GM23248 (cell line): ENCODE results near the gene HES4. TPM values are rescaled to one million over a fixed set of nuclear protein-coding genes. Genes with fewer than 3 reads are reported as not detected.

Source experiments
- DNase-seq: peaks from one replicate; pipeline ENCODE4 v3.0.0-alpha.2; 2015
- H2AFZ ChIP-seq: fragments of 200-600 bp; sonication (generic); 2 replicates; pipeline ENCODE4 v1.6.1; 2016; ENCODE audit warnings: antibody characterized with exemption
- H3F3A ChIP-seq: fragments of 200-600 bp; sonication (generic); 2 replicates; pipeline ENCODE4 v1.6.1; 2016; ENCODE audit warnings: mild to moderate bottlenecking, antibody characterized with exemption, mixed run types; ENCODE audit not compliant: insufficient read depth
- H3K27ac ChIP-seq: fragments of 200-600 bp; sonication (generic); 2 replicates; pipeline ENCODE4 v1.5.1; 2016; ENCODE audit warnings: mild to moderate bottlenecking
- H3K27me3 ChIP-seq: fragments of 200-600 bp; sonication (generic); replicated peaks from 2 replicates; pipeline ENCODE4 v1.6.1; 2016; ENCODE audit warnings: mild to moderate bottlenecking; ENCODE audit not compliant: insufficient read depth
- H3K36me3 ChIP-seq: fragments of 200-600 bp; sonication (generic); 2 replicates; pipeline ENCODE4 v1.6.1; 2016; ENCODE audit warnings: low read depth, mild to moderate bottlenecking
- H3K4me1 ChIP-seq: fragments of 200-600 bp; sonication (generic); 2 replicates; pipeline ENCODE4 v1.6.1; 2016; ENCODE audit warnings: mild to moderate bottlenecking; ENCODE audit not compliant: insufficient read depth
- H3K4me2 ChIP-seq: fragments of 200-600 bp; sonication (generic); one replicate; pipeline ENCODE4 v1.6.1; 2016; ENCODE audit warnings: mild to moderate bottlenecking; ENCODE audit not compliant: unreplicated experiment
- H3K4me3 ChIP-seq: fragments of 200-600 bp; sonication (generic); 2 replicates; pipeline ENCODE4 v1.5.1; 2016; ENCODE audit warnings: mild to moderate bottlenecking
- H3K79me2 ChIP-seq: fragments of 200-600 bp; sonication (generic); 2 replicates; pipeline ENCODE4 v1.6.1; 2016; ENCODE audit warnings: mild to moderate bottlenecking; ENCODE audit not compliant: insufficient read depth
- H3K9ac ChIP-seq: fragments of 200-600 bp; sonication (generic); 2 replicates; pipeline ENCODE4 v1.6.1; 2016; ENCODE audit warnings: mild to moderate bottlenecking
- H3K9me2 ChIP-seq: fragments of 200-600 bp; sonication (generic); 2 replicates; pipeline ENCODE4 v1.6.1; 2016; ENCODE audit warnings: mixed run types, mild to moderate bottlenecking, moderate library complexity; ENCODE audit not compliant: insufficient read depth
- H3K9me3 ChIP-seq: fragments of 200-600 bp; sonication (generic); one replicate; pipeline ENCODE4 v1.6.1; 2017; ENCODE audit warnings: low read depth
- H4K20me1 ChIP-seq: fragments of 200-600 bp; sonication (generic); 2 replicates; pipeline ENCODE4 v1.6.0; 2016; ENCODE audit not compliant: insufficient read depth
- EZH2 ChIP-seq: fragments of 200-600 bp; sonication (generic); IDR thresholded peaks from 2 replicates; pipeline ENCODE4 v1.6.1; 2018; ENCODE audit warnings: antibody characterized with exemption, mild to moderate bottlenecking; ENCODE audit not compliant: insufficient read depth, poor library complexity, severe bottlenecking
- EZH2phosphoT487 ChIP-seq: fragments of 200-600 bp; sonication (generic); IDR thresholded peaks from 2 replicates; pipeline ENCODE4 v1.6.1; 2018; ENCODE audit warnings: antibody characterized with exemption, moderate library complexity, mild to moderate bottlenecking, low read depth; ENCODE audit not compliant: insufficient read depth
- WGBS, 2 experiments: methylation state at CpG; one replicate each; pipeline ENCODE4 v1.1.6; 2015 to 2017; ENCODE audit warnings: low lambda C conversion rate in 2 of 2, low coverage in 1 of 2; ENCODE audit errors: missing lambda C conversion rate in 2 of 2; 5-methylcytosine and 5-hydroxymethylcytosine counted together
- in situ Hi-C: fragments of 300-500 bp; cut with MboI; formaldehyde crosslinking; loops from 2 replicates; pipeline ENCODE4 v1.15.0; 2020
- polyA plus RNA-seq: library from polyadenylated mRNA; unstranded; fragments of >200 nt; fragmentation: Nextera tagmentation; extraction: Ambion mirVana; gene quantifications from 2 replicates; pipeline ENCODE4 v1.2.1, GENCODE V29; 2016
- total RNA-seq: library from RNA; depleted of rRNA; stranded (reverse); fragments of >200 nt; shearing (Covaris generic); gene quantifications from 2 replicates; pipeline ENCODE4 v1.2.3, GENCODE V29; 2014

HES4 gene
- total and polyA plus RNA-seq, 2 experiments from 2014 or later: 3.1 to 4.1 TPM

GRCh38 chr1:963301-963651, 36.6 kb downstream of the HES4 start:
- Histone ChIP-seq H3K27ac (no peak overlapping the region), H3K4me2 (no peak overlapping the region), H3K9me3 (no peaks in the 10 kb centered on the region), H3K9me2 (no peaks in the 10 kb centered on the region), H2AFZ (no peak overlapping the region), H3K79me2 (peaks cover 13% of the 10 kb centered on the region), H3K27me3 (no peaks in the 10 kb centered on the region), H3K36me3 (no peaks in the 10 kb centered on the region), H3K4me3 (no peak overlapping the region), H3K4me1 (peaks cover 10% of the 10 kb centered on the region; the same call in 1 of the 2 replicates), H3F3A (no peaks in the 10 kb centered on the region), H3K9ac (no peak overlapping the region), H4K20me1 (no peaks in the 10 kb centered on the region)
- no peak for TF ChIP-seq EZH2phosphoT487
- TF ChIP-seq EZH2: no peak
- 87 to 93% methylated on average over 16 of the region's 16 CpGs for WGBS, 2 experiments
- in situ Hi-C loops: no loop called here
- no peak for DNase-seq

GRCh38 chr1:962381-963300, 37.3 kb downstream of the HES4 start:
- no peak overlapping the region for H2AFZ ChIP-seq
- H3K4me3 ChIP-seq: no peak overlapping the region
- no peak overlapping the region for H3K9ac ChIP-seq
- no peak overlapping the region for H3K4me2 ChIP-seq
- H4K20me1 ChIP-seq: no peaks in the 10 kb centered on the region
- peaks cover 17% of the 10 kb centered on the region; the same call in 1 of the 2 replicates for H3K4me1 ChIP-seq
- H3K27me3 ChIP-seq: no peaks in the 10 kb centered on the region
- WGBS, 2 experiments: 95 to 96% methylated on average over 32 to 57 of the region's 57 CpGs
- no peaks in the 10 kb centered on the region for H3K9me3 ChIP-seq
- DNase-seq: no peak
- no peaks in the 10 kb centered on the region for H3F3A ChIP-seq
- no peaks in the 10 kb centered on the region for H3K9me2 ChIP-seq
- in situ Hi-C loops: no loop called here
- H3K79me2 ChIP-seq: peaks cover 19% of the 10 kb centered on the region
- no peak for TF ChIP-seq EZH2
- TF ChIP-seq EZH2phosphoT487: no peak
- H3K27ac ChIP-seq: no peak overlapping the region
- H3K36me3 ChIP-seq: no peaks in the 10 kb centered on the region

GRCh38 chr1:961132-961669, 38.7 kb downstream of the HES4 start:
- H4K20me1 ChIP-seq: no peaks in the 10 kb centered on the region
- H3K9me3 ChIP-seq: no peaks in the 10 kb centered on the region
- no peak overlapping the region for H2AFZ ChIP-seq
- peak; percentile 49 for DNase-seq
- H3K9ac ChIP-seq: peak overlapping the region; percentile 82
- H3K27ac ChIP-seq: no peak overlapping the region
- peak overlapping the region; percentile 77 for H3K4me3 ChIP-seq
- peaks cover 34% of the 10 kb centered on the region for H3K79me2 ChIP-seq
- no peaks in the 10 kb centered on the region for H3K27me3 ChIP-seq
- H3K36me3 ChIP-seq: no peaks in the 10 kb centered on the region
- TF ChIP-seq EZH2 (no peak), EZH2phosphoT487 (no peak)
- no peaks in the 10 kb centered on the region for H3F3A ChIP-seq
- H3K4me1 ChIP-seq: peaks cover 17% of the 10 kb centered on the region; the same call in 1 of the 2 replicates
- peak overlapping the region; percentile 86 for H3K4me2 ChIP-seq
- in situ Hi-C loops: no loop called here
- WGBS, 2 experiments: 53 to 61% methylated on average over 27 to 36 of the region's 56 CpGs
- H3K9me2 ChIP-seq: no peaks in the 10 kb centered on the region

GRCh38 chr1:960363-961131, 39.4 kb downstream of the HES4 start, which contains the start of gene KLHL17:
TSS of gene KLHL17 (plus strand) at chr1:960584. CDS start at chr1:960694, 110 bp downstream.
- peak; percentile 84 for DNase-seq
- Histone ChIP-seq H3K79me2 (peaks cover 35% of the 10 kb centered on the region), H3K27me3 (no peaks in the 10 kb centered on the region), H3K9ac (peak within 1 kb of the TSS; percentile 82), H3K9me2 (no peaks in the 10 kb centered on the region), H4K20me1 (no peaks in the 10 kb centered on the region), H3K9me3 (no peaks in the 10 kb centered on the region), H3F3A (no peaks in the 10 kb centered on the region), H3K4me3 (peak within 1 kb of the TSS; percentile 77), H2AFZ (peak within 1 kb of the TSS; percentile 82), H3K27ac (no peak within 1 kb of the TSS), H3K4me1 (peaks cover 11% of the 10 kb centered on the region; the same call in 1 of the 2 replicates), H3K4me2 (peak within 1 kb of the TSS; percentile 86), H3K36me3 (no peaks in the 10 kb centered on the region; the same call in 1 of the 2 replicates)
- WGBS, 2 experiments: 2 to 3% methylated on average over 5 to 46 of the region's 109 CpGs
- TF ChIP-seq EZH2phosphoT487 (no peak), EZH2 (no peak)
- in situ Hi-C loops: no loop called here
